GM23338 (cell line): ENCODE results near the gene EFNA4. TPM values are rescaled to one million over a fixed set of nuclear protein-coding genes. Genes with fewer than 3 reads are reported as not detected.

Experiments
- ATAC-seq: fragments of 200-7000 bp; cut with Tn5 transposase; 3 replicates; pipeline ENCODE4 v1.9.1; 2020
- DNase-seq: peaks from one replicate; pipeline ENCODE4 v3.0.0-alpha.2; 2015; ENCODE audit warnings: low spot score
- H2AFZ ChIP-seq: fragments of 200-600 bp; sonication (generic); 2 replicates; pipeline ENCODE4 v1.8.0; 2016; ENCODE audit warnings: antibody characterized with exemption, mild to moderate bottlenecking, moderate library complexity
- H3F3A ChIP-seq: fragments of 200-600 bp; sonication (generic); replicated peaks from 2 replicates; pipeline ENCODE4 v1.8.0; 2017; ENCODE audit warnings: antibody characterized with exemption, mixed run types, low read depth
- H3K27ac ChIP-seq: fragments of 200-600 bp; sonication (generic); 2 replicates; pipeline ENCODE4 v1.6.1; 2016; ENCODE audit warnings: low read depth
- H3K27me3 ChIP-seq: fragments of 200-600 bp; sonication (generic); 2 replicates; pipeline ENCODE4 v1.8.0; 2016; ENCODE audit warnings: mild to moderate bottlenecking, mixed run types, moderate library complexity; ENCODE audit not compliant: insufficient read depth
- H3K36me3 ChIP-seq: fragments of 200-600 bp; sonication (generic); 2 replicates; pipeline ENCODE4 v1.8.0; 2016; ENCODE audit warnings: mild to moderate bottlenecking; ENCODE audit not compliant: insufficient read depth
- H3K4me1 ChIP-seq: fragments of 200-600 bp; sonication (generic); 2 replicates; pipeline ENCODE4 v1.8.0; 2016; ENCODE audit warnings: mild to moderate bottlenecking, moderate library complexity; ENCODE audit not compliant: insufficient read depth
- H3K4me2 ChIP-seq: fragments of 200-600 bp; sonication (generic); 2 replicates; pipeline ENCODE4 v1.7.1; 2017; ENCODE audit warnings: mixed run types
- H3K4me3 ChIP-seq: fragments of 200-600 bp; sonication (generic); 2 replicates; pipeline ENCODE4 v1.6.1; 2016; ENCODE audit warnings: mixed run types
- H3K79me2 ChIP-seq: fragments of 200-600 bp; sonication (generic); replicated peaks from 2 replicates; pipeline ENCODE4 v1.8.0; 2017; ENCODE audit warnings: mild to moderate bottlenecking; ENCODE audit not compliant: insufficient read depth
- H3K9me2 ChIP-seq: fragments of 200-600 bp; sonication (generic); 2 replicates; pipeline ENCODE4 v1.8.0; 2017; ENCODE audit not compliant: insufficient read depth
- H4K20me1 ChIP-seq: fragments of 200-600 bp; sonication (generic); replicated peaks from 2 replicates; pipeline ENCODE4 v1.8.0; 2017; ENCODE audit warnings: mild to moderate bottlenecking; ENCODE audit not compliant: insufficient read depth
- H3K27ac Mint-ChIP-seq: 2 replicates; pipeline ENCODE4 v1.8.0; 2020; ENCODE audit warnings: inconsistent platforms, mild to moderate bottlenecking, moderate library complexity, mixed read lengths
- H3K27me3 Mint-ChIP-seq: 3 replicates; pipeline ENCODE4 v1.8.0; 2022; ENCODE audit warnings: low read depth, mild to moderate bottlenecking, moderate library complexity, mixed read lengths, inconsistent platforms; ENCODE audit not compliant: insufficient read depth, poor library complexity
- H3K36me3 Mint-ChIP-seq: 3 replicates; pipeline ENCODE4 v1.8.0; 2021; ENCODE audit warnings: low read depth, mild to moderate bottlenecking, inconsistent platforms, moderate library complexity, mixed read lengths
- H3K4me1 Mint-ChIP-seq: 3 replicates; pipeline ENCODE4 v1.8.0; 2020; ENCODE audit warnings: mild to moderate bottlenecking, inconsistent platforms, mixed read lengths
- H3K4me3 Mint-ChIP-seq: 3 replicates; pipeline ENCODE4 v1.8.0; 2021; ENCODE audit warnings: moderate library complexity, mild to moderate bottlenecking, inconsistent platforms, mixed read lengths
- H3K9me3 Mint-ChIP-seq: 3 replicates; pipeline ENCODE4 v1.8.0; 2020; ENCODE audit warnings: moderate library complexity, mild to moderate bottlenecking, inconsistent platforms, mixed read lengths
- CREB1 ChIP-seq: fragments of 250-450 bp; sonication (Bioruptor Pico); IDR thresholded peaks from 2 replicates; pipeline ENCODE4 v1.5.0; 2020; ENCODE audit warnings: low read depth, mild to moderate bottlenecking, moderate library complexity
- EZH2 ChIP-seq: fragments of 200-600 bp; sonication (generic); IDR thresholded peaks from one replicate; pipeline ENCODE4 v1.8.0; 2017; ENCODE audit warnings: antibody characterized with exemption, mild to moderate bottlenecking, low read depth; ENCODE audit not compliant: unreplicated experiment
- EZH2phosphoT487 ChIP-seq: fragments of 200-600 bp; sonication (generic); IDR thresholded peaks from one replicate; pipeline ENCODE4 v1.8.1; 2018; ENCODE audit warnings: antibody characterized with exemption; ENCODE audit not compliant: unreplicated experiment
- JUNB ChIP-seq: IDR thresholded peaks from one replicate; pipeline ENCODE4 v1.6.1; 2016; ENCODE audit warnings: antibody characterized with exemption; ENCODE audit not compliant: unreplicated experiment
- NANOG ChIP-seq: IDR thresholded peaks from 2 replicates; pipeline ENCODE4 v1.6.1; 2016; ENCODE audit warnings: antibody characterized with exemption, borderline replicate concordance
- POLR2AphosphoS5 ChIP-seq: IDR thresholded peaks from 2 replicates; pipeline ENCODE4 v1.6.1; 2016; ENCODE audit warnings: antibody characterized with exemption, low read depth
- REST ChIP-seq: IDR thresholded peaks from one replicate; pipeline ENCODE4 v1.6.1; 2018; ENCODE audit warnings: antibody characterized with exemption; ENCODE audit not compliant: unreplicated experiment
- STAT1 ChIP-seq: IDR thresholded peaks from one replicate; pipeline ENCODE4 v1.6.1; 2016; ENCODE audit warnings: antibody characterized with exemption; ENCODE audit not compliant: unreplicated experiment
- ZNF114 ChIP-seq: fragments of 250-450 bp; sonication (Bioruptor Pico); IDR thresholded peaks from 2 replicates; pipeline ENCODE4 v1.5.0; 2020; ENCODE audit warnings: mild to moderate bottlenecking, moderate library complexity
- ZNF331 ChIP-seq: fragments of 250-450 bp; sonication (Bioruptor Pico); IDR thresholded peaks from 2 replicates; pipeline ENCODE4 v1.5.0; 2020; ENCODE audit warnings: low read depth, mild to moderate bottlenecking, moderate library complexity
- ZNF462 ChIP-seq: fragments of 250-450 bp; sonication (Bioruptor Pico); IDR thresholded peaks from 2 replicates; pipeline ENCODE4 v1.5.0; 2020; ENCODE audit warnings: mild to moderate bottlenecking, moderate library complexity
- polyA plus RNA-seq: library from polyadenylated mRNA; unstranded; fragments of >200 nt; fragmentation: Nextera tagmentation; extraction: Ambion mirVana; gene quantifications from 2 replicates; pipeline ENCODE4 v1.2.1, GENCODE V29; 2016
- total RNA-seq: library from RNA; depleted of rRNA; stranded (reverse); fragments of >200 nt; shearing (Covaris generic); gene quantifications from 2 replicates; pipeline ENCODE4 v1.2.3, GENCODE V29; 2014
- TF ChIP-seq, protein P1 (sequence below): IDR thresholded peaks from 2 replicates; pipeline ENCODE4 v1.6.1; 2016; ENCODE audit warnings: antibody characterized with exemption
- TF ChIP-seq, protein P2 (sequence below), 2 experiments: fragments of 200-600 bp in 1 of 2; sonication (generic) in 1 of 2; conservative IDR thresholded peaks; 2 replicates each; pipeline versions ENCODE4 v1.5.1 to v1.6.1; 2016 to 2017; ENCODE audit warnings: antibody characterized with exemption in 2 of 2, low read depth in 2 of 2, mild to moderate bottlenecking in 2 of 2, moderate library complexity in 1 of 2

The EFNA4 gene
- total and polyA plus RNA-seq, 2 experiments from 2014 or later, result 11.1 to 22.9 TPM

GRCh38 chr1:155117610-155118009 is 54.1 kb downstream of the EFNA4 start:
- no peak overlapping the region for H3K27ac Mint-ChIP-seq
- TF ChIP-seq JUNB (no peak), EZH2phosphoT487 (no peak), ZNF462 (CRISPR knock-in tag) (no peak), CREB1 (no peak), NANOG (no peak), STAT1 (no peak), ZNF114 (CRISPR knock-in tag) (no peak), POLR2AphosphoS5 (no peak), REST (no peak), ZNF331 (no peak), EZH2 (no peak)
- TF ChIP-seq, protein P1, sequence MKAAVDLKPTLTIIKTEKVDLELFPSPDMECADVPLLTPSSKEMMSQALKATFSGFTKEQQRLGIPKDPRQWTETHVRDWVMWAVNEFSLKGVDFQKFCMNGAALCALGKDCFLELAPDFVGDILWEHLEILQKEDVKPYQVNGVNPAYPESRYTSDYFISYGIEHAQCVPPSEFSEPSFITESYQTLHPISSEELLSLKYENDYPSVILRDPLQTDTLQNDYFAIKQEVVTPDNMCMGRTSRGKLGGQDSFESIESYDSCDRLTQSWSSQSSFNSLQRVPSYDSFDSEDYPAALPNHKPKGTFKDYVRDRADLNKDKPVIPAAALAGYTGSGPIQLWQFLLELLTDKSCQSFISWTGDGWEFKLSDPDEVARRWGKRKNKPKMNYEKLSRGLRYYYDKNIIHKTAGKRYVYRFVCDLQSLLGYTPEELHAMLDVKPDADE, result no peak
- TF ChIP-seq, protein P2, sequence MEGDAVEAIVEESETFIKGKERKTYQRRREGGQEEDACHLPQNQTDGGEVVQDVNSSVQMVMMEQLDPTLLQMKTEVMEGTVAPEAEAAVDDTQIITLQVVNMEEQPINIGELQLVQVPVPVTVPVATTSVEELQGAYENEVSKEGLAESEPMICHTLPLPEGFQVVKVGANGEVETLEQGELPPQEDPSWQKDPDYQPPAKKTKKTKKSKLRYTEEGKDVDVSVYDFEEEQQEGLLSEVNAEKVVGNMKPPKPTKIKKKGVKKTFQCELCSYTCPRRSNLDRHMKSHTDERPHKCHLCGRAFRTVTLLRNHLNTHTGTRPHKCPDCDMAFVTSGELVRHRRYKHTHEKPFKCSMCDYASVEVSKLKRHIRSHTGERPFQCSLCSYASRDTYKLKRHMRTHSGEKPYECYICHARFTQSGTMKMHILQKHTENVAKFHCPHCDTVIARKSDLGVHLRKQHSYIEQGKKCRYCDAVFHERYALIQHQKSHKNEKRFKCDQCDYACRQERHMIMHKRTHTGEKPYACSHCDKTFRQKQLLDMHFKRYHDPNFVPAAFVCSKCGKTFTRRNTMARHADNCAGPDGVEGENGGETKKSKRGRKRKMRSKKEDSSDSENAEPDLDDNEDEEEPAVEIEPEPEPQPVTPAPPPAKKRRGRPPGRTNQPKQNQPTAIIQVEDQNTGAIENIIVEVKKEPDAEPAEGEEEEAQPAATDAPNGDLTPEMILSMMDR (conservative IDR thresholded peaks at IDR 0.05; ENCODE audit: low read depth in 2 of 2), result no peak
- Histone ChIP-seq H3K36me3 (no peaks in the 10 kb centered on the region), H2AFZ (no peak overlapping the region), H4K20me1 (no peaks in the 10 kb centered on the region), H3K9me2 (no peaks in the 10 kb centered on the region), H3F3A (no peaks in the 10 kb centered on the region), H3K27me3 (peaks cover 14% of the 10 kb centered on the region), H3K79me2 (no peaks in the 10 kb centered on the region), H3K4me2 (no peak overlapping the region), H3K4me3 (no peak overlapping the region), H3K27ac (no peak overlapping the region), H3K4me1 (0 out of 2 replicates have a peak, but pooled peaks cover 4% of the 10 kb centered on the region)
- no peak overlapping the region for H3K4me3 Mint-ChIP-seq
- H3K4me1 Mint-ChIP-seq, result no peaks in the 10 kb centered on the region
- H3K27me3 Mint-ChIP-seq, result peaks cover 23% of the 10 kb centered on the region
- no peak for ATAC-seq
- DNase-seq, result no peak
- no peaks in the 10 kb centered on the region for H3K9me3 Mint-ChIP-seq
- H3K36me3 Mint-ChIP-seq, result no peaks in the 10 kb centered on the region
